Lung microvascular endothelial cell (primary cell): ENCODE measurements around the gene TRAPPC3L. TPM values are rescaled to one million over a fixed set of nuclear protein-coding genes. Genes with fewer than 3 reads are reported as not detected.
"Not testable (repeated sequence)": the region's sequence is repeated elsewhere in the genome, so short reads cannot be mapped to it uniquely, and the experiment has no call there.

ENCODE experiments used
- DNase-seq, 2 donors: peaks; one replicate each; pipeline versions ENCODE4 v3.0.0 to v3.0.0-alpha.2; 2010; ENCODE audit warnings: low read depth in 2 of 2
- total RNA-seq: library from RNA; depleted of rRNA; stranded (reverse); fragments of >200 nt; gene quantifications from 2 replicates; pipeline ENCODE4 v1.2.1, GENCODE V29; 2014

The TRAPPC3L gene
- total RNA-seq, 1 donor from 2014 or later: not detected

GRCh38 chr6:116513224-116513875 lies 32.1 kb downstream of the TRAPPC3L start:
- no peak for DNase-seq

GRCh38 chr6:116512734-116513133 lies 32.8 kb downstream of the TRAPPC3L start:
- no peak for DNase-seq

- DNase-seq: peak; percentile 29 to 49
Measured at GRCh38 chr6:116512111-116512559, 33.3 kb downstream of the TRAPPC3L start.

GRCh38 chr6:116511424-116512110 lies 33.9 kb downstream of the TRAPPC3L start, which contains the start of gene CALHM5:
TSS of gene CALHM5 (plus strand) at chr6:116511639. CDS start at chr6:116511697, 58 bp downstream.
- peak; percentile 33 to 91 for DNase-seq

- DNase-seq: no peak
Measured at GRCh38 chr6:116508527-116508926, 37.0 kb downstream of the TRAPPC3L start.

GRCh38 chr6:116507324-116507723 lies 38.2 kb downstream of the TRAPPC3L start:
- no peak for DNase-seq

- peak in 1 of 2 donors; percentile 8 for DNase-seq
Measured at GRCh38 chr6:116500969-116501433, 44.5 kb downstream of the TRAPPC3L start.

- no peak for DNase-seq
Measured at GRCh38 chr6:116497113-116497676, 48.3 kb downstream of the TRAPPC3L start.

- DNase-seq: not testable (repeated sequence)
Measured at GRCh38 chr6:116495161-116495560, 50.3 kb downstream of the TRAPPC3L start.

GRCh38 chr6:116492331-116493067 lies 53.0 kb downstream of the TRAPPC3L start:
- no peak for DNase-seq

GRCh38 chr6:116491610-116492330 lies 53.7 kb downstream of the TRAPPC3L start:
- DNase-seq: no peak

GRCh38 chr6:116485559-116486184 lies 59.8 kb downstream of the TRAPPC3L start:
- no peak for DNase-seq

GRCh38 chr6:116483616-116484015 lies 61.9 kb downstream of the TRAPPC3L start:
- DNase-seq: no peak

- DNase-seq: no peak
Measured at GRCh38 chr6:116482780-116483179, 62.7 kb downstream of the TRAPPC3L start.

GRCh38 chr6:116476002-116476678 lies 69.3 kb downstream of the TRAPPC3L start:
- DNase-seq: peak in 1 of 2 donors; percentile 10

GRCh38 chr6:116475141-116475540 lies 70.3 kb downstream of the TRAPPC3L start:
- no peak for DNase-seq

GRCh38 chr6:116472706-116473105 lies 72.8 kb downstream of the TRAPPC3L start:
- no peak for DNase-seq

- no peak for DNase-seq
Measured at GRCh38 chr6:116471531-116471930, 74.0 kb downstream of the TRAPPC3L start.

GRCh38 chr6:116468293-116468692 lies 77.2 kb downstream of the TRAPPC3L start:
- DNase-seq: no peak

- no peak for DNase-seq
Measured at GRCh38 chr6:116467514-116467913, 78.0 kb downstream of the TRAPPC3L start.
